Peyer's patch (tissue), 4 donors: Measurements from ENCODE around the gene SLC35F4. TPM values are rescaled to one million over a fixed set of nuclear protein-coding genes. Genes with fewer than 3 reads are reported as not detected.

ENCODE experiments used
- DNase-seq, 3 donors: peaks; one replicate each; pipeline ENCODE4 v3.0.0-alpha.2; 2017 to 2019
- H3K27ac ChIP-seq, 4 donors: fragments of 200-600 bp; sonication (generic); one replicate each; pipeline ENCODE4 v1.5.1; 2016 to 2019
- H3K27me3 ChIP-seq, 2 donors: fragments of 200-600 bp; sonication (generic); one replicate each; pipeline ENCODE4 v1.5.1; 2019
- H3K36me3 ChIP-seq, 3 donors: fragments of 200-600 bp; sonication (generic); one replicate each; pipeline ENCODE4 v1.5.1; 2016 to 2019
- H3K4me1 ChIP-seq, 4 donors: fragments of 200-600 bp; sonication (generic); one replicate each; pipeline ENCODE4 v1.5.1; 2016 to 2019
- H3K4me3 ChIP-seq, 4 donors: fragments of 200-600 bp; sonication (generic); 1 replicate in 3 of 4; 2 replicates in 1 of 4; pipeline ENCODE4 v1.5.1; 2016 to 2019; ENCODE audit warnings: mild to moderate bottlenecking in 1 of 4
- H3K9me3 ChIP-seq, 4 donors: fragments of 200-600 bp; sonication (generic); one replicate each; pipeline ENCODE4 v1.5.1; 2016 to 2019; ENCODE audit warnings: mild to moderate bottlenecking in 1 of 4
- POLR2A ChIP-seq, 2 donors: fragments of 450-650 bp; IDR thresholded peaks; one replicate each; pipeline ENCODE4 v1.5.1; 2017; ENCODE audit warnings: antibody characterized with exemption in 2 of 2, mild to moderate bottlenecking in 2 of 2, moderate library complexity in 2 of 2
- total RNA-seq, 4 donors: library from RNA; depleted of rRNA; stranded (reverse); fragments of >200 nt; gene quantifications; one replicate each; pipeline ENCODE4 v1.1.0, GENCODE V29; 2016
- TF ChIP-seq, protein P1 (sequence below), 6 experiments: fragments of 450-650 bp in 4 of 6; fragments of 200-600 bp in 2 of 6; sonication (generic) in 1 of 6; IDR thresholded peaks; one replicate each; pipeline ENCODE4 v1.5.1; 2017 to 2019; ENCODE audit warnings: antibody characterized with exemption in 6 of 6, mild to moderate bottlenecking in 3 of 6, moderate library complexity in 1 of 6

The SLC35F4 gene
- total RNA-seq, 4 donors from 2014 or later, result not detected

DNA sequence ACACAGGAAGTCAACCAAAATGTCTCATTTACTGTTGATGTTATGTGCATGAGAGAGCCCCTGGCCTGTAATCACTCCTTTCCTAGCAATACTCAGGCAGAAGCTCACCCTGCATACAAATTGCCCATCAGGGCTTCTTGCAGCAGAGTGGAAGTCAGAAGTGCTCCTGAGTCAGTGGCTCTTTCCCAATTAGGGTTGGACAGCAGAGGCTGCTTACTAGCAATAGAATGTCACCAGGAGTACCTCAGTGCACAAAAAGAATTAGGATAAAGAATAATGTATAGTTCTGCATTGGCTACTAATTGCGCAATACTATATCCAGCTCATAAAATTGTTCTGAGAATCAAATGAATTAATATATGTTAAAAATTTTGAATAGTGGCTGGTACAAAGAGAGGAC is 161.1 kb downstream of the SLC35F4 start:
- Histone ChIP-seq H3K27me3 (no peaks in the 10 kb centered on the region), H3K4me1 (no peaks in the 10 kb centered on the region), H3K36me3 (no peaks in the 10 kb centered on the region), H3K4me3 (no peak overlapping the region), H3K27ac (no peak overlapping the region), H3K9me3 (no peaks in the 10 kb centered on the region)
- no peak for TF ChIP-seq POLR2A (IDR thresholded peaks at IDR 0.05)
- TF ChIP-seq, protein P1, sequence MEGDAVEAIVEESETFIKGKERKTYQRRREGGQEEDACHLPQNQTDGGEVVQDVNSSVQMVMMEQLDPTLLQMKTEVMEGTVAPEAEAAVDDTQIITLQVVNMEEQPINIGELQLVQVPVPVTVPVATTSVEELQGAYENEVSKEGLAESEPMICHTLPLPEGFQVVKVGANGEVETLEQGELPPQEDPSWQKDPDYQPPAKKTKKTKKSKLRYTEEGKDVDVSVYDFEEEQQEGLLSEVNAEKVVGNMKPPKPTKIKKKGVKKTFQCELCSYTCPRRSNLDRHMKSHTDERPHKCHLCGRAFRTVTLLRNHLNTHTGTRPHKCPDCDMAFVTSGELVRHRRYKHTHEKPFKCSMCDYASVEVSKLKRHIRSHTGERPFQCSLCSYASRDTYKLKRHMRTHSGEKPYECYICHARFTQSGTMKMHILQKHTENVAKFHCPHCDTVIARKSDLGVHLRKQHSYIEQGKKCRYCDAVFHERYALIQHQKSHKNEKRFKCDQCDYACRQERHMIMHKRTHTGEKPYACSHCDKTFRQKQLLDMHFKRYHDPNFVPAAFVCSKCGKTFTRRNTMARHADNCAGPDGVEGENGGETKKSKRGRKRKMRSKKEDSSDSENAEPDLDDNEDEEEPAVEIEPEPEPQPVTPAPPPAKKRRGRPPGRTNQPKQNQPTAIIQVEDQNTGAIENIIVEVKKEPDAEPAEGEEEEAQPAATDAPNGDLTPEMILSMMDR (IDR thresholded peaks at IDR 0.05), result no peak
- no peak for DNase-seq

DNA sequence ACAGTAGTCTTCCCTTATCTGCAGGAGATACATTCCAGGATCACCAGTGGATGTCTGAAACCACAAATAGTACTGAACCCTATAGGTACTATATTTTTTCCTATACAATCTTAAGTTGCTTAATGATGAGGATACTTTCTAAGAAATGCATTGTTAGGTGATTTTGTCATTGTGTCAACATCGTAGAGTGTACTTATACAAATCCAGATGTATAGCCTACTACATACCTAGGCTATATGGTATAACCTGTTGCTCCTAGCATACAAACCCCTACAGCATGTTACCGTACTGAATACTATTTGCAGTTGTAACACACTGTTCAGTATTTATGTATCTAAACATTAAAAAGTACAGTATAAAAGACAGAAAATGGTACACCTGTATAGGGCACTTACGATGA is 165.9 kb downstream of the SLC35F4 start:
- DNase-seq, result no peak
- no peaks in the 10 kb centered on the region for H3K36me3 ChIP-seq
- no peaks in the 10 kb centered on the region for H3K9me3 ChIP-seq
- no peak overlapping the region for H3K27ac ChIP-seq
- no peaks in the 10 kb centered on the region for H3K27me3 ChIP-seq
- no peak overlapping the region for H3K4me3 ChIP-seq
- no peak for TF ChIP-seq POLR2A (IDR thresholded peaks at IDR 0.05)
- TF ChIP-seq, protein P1 (IDR thresholded peaks at IDR 0.05), result no peak
- H3K4me1 ChIP-seq, result no peaks in the 10 kb centered on the region

DNA sequence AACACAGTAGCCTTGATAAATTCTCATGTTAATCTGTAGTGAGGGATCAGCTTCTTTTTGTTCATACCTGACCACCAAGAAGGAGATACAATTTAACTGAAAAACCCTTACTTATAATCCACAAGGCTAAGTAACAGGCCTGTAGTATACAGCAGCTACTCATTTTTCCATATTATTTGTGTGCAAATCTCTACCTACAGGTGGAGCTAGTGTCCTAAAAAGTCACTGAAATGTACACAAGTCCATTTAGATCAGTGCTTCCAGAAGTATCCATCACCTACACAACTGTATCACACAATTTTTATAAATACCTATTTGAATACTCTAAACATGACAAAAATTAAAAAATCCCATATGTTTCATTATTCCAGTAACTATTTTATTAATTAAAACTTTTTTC is 173.2 kb downstream of the SLC35F4 start:
- DNase-seq, result no peak
- Histone ChIP-seq H3K27me3 (no peaks in the 10 kb centered on the region), H3K27ac (no peak overlapping the region), H3K4me1 (no peaks in the 10 kb centered on the region), H3K9me3 (peaks cover 0 to 4% (median 0%) of the 10 kb centered on the region in 4 donors), H3K4me3 (no peak overlapping the region), H3K36me3 (no peaks in the 10 kb centered on the region)
- TF ChIP-seq, protein P1 (IDR thresholded peaks at IDR 0.05), result peak in 3 of 6 experiments; percentile 29 to 36 (median 32)
- TF ChIP-seq POLR2A (IDR thresholded peaks at IDR 0.05), result no peak

DNA sequence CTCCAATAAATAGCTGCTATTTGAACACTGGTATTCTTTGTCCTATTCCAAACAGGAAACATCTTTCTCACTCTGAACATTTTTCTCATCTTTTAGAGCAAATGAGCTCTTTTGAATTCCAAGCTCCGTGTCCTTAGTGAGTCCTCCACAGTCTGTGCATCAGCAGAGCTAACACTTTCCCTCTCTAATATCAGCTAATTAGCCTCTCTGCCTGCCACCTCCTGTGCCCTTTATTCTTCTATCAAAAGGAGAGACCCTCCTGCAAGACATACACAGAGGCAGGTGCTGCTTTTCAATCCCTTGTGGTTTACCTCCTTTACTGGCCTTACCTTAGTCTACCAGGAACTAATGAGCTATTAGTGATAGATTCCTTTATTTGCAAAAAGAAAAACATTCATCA is 178.5 kb downstream of the SLC35F4 start:
- Histone ChIP-seq H3K4me3 (no peak overlapping the region), H3K27ac (no peak overlapping the region), H3K4me1 (no peaks in the 10 kb centered on the region), H3K36me3 (no peaks in the 10 kb centered on the region), H3K27me3 (no peaks in the 10 kb centered on the region), H3K9me3 (no peaks in the 10 kb centered on the region)
- no peak for DNase-seq
- TF ChIP-seq, protein P1 (IDR thresholded peaks at IDR 0.05), result no peak
- TF ChIP-seq POLR2A (IDR thresholded peaks at IDR 0.05), result no peak

DNA sequence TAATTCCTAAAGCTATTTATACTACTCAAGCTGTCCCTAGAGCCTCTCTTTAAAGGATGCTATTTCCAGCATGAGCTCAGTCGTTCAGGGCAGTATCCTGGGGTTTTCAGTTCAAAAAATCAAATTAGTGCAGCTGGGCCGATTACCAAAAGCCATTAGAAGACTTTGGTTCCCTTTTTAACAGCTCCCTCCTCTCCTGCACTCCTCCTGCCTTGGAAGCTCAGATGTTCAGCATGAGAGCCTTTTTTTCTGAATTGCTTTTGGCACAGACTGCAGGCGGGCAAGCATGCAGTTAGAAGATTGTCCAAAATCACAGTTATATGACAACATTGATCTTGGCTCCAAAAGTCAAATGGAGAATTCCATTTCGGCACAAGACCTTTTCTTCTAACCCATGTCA is 179.6 kb downstream of the SLC35F4 start:
- no peaks in the 10 kb centered on the region for H3K36me3 ChIP-seq
- no peak for TF ChIP-seq POLR2A (IDR thresholded peaks at IDR 0.05)
- TF ChIP-seq, protein P1 (IDR thresholded peaks at IDR 0.05), result no peak
- DNase-seq, result no peak
- H3K4me1 ChIP-seq, result no peaks in the 10 kb centered on the region
- no peaks in the 10 kb centered on the region for H3K27me3 ChIP-seq
- no peak overlapping the region for H3K27ac ChIP-seq
- H3K4me3 ChIP-seq, result no peak overlapping the region
- no peaks in the 10 kb centered on the region for H3K9me3 ChIP-seq

DNA sequence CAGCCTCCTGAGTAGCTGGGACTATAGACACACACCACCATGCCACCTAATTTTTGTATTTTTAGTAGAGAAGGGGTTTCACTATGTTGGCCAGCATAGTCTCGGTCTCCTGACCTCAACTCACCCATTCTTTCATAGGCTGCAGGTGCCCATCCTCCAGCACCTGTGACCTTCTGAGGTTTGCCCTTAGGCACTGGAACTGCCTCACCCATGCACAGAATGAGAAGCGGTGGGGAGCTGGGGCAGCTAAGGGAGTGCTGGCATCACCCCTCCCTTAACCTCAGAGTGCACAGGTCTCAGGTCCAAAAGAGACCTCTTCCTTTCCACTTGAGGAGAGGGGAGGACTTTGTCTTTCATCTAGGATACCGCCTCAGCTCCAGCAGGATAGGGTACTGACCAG is 194.9 kb downstream of the SLC35F4 start:
- Histone ChIP-seq H3K27ac (no peak overlapping the region), H3K9me3 (no peaks in the 10 kb centered on the region), H3K27me3 (no peaks in the 10 kb centered on the region), H3K4me3 (no peak overlapping the region), H3K4me1 (no peaks in the 10 kb centered on the region), H3K36me3 (no peaks in the 10 kb centered on the region)
- no peak for TF ChIP-seq POLR2A (IDR thresholded peaks at IDR 0.05)
- TF ChIP-seq, protein P1 (IDR thresholded peaks at IDR 0.05), result no peak
- DNase-seq, result no peak
